Mesodermal cell (in vitro differentiated cells): ENCODE results near the gene CLEC4A.
"Not testable (repeated sequence)": the region's sequence is repeated elsewhere in the genome, so short reads cannot be mapped to it uniquely, and the experiment has no call there.

Experiments
- H3K27ac ChIP-seq: 2 replicates; pipeline ENCODE4 v1.7.0; 2013; ENCODE audit warnings: mild to moderate bottlenecking, low read depth, low read length, moderate library complexity; ENCODE audit not compliant: severe bottlenecking
- H3K36me3 ChIP-seq: 2 replicates; pipeline ENCODE4 v1.7.1; 2013; ENCODE audit warnings: mild to moderate bottlenecking, low read length, moderate library complexity; ENCODE audit not compliant: control insufficient read depth, insufficient read depth
- H3K4me1 ChIP-seq: one replicate; pipeline ENCODE4 v1.7.1; 2013; ENCODE audit warnings: mild to moderate bottlenecking, low read length; ENCODE audit not compliant: insufficient read depth, control insufficient read depth, poor library complexity, severe bottlenecking
- H3K4me3 ChIP-seq: 2 replicates; pipeline ENCODE4 v1.7.0; 2013; ENCODE audit warnings: low read length, control low read depth, mild to moderate bottlenecking; ENCODE audit not compliant: insufficient read depth, poor library complexity, severe bottlenecking; ENCODE audit errors: extremely low read depth
- H3K9me3 ChIP-seq: 2 replicates; pipeline ENCODE4 v1.7.1; 2013; ENCODE audit warnings: mild to moderate bottlenecking, low read length, moderate library complexity; ENCODE audit not compliant: control insufficient read depth
- WGBS, 2 experiments: methylation state at CpG; one replicate each; pipeline ENCODE4 v1.1.5; 2013; ENCODE audit warnings: missing lambda C conversion rate in 2 of 2; ENCODE audit not compliant: insufficient coverage in 2 of 2; 5-methylcytosine and 5-hydroxymethylcytosine counted together

The CLEC4A gene

GRCh38 chr12:8133636-8134397 lies 10.4 kb downstream of the CLEC4A start:
- 89 to 90% methylated on average over 13 to 15 of the region's 18 CpGs for WGBS, 2 experiments
- H3K4me1 ChIP-seq, H3K4me3 ChIP-seq, H3K27ac ChIP-seq, H3K9me3 ChIP-seq, H3K36me3 ChIP-seq: not testable (repeated sequence)

DNA sequence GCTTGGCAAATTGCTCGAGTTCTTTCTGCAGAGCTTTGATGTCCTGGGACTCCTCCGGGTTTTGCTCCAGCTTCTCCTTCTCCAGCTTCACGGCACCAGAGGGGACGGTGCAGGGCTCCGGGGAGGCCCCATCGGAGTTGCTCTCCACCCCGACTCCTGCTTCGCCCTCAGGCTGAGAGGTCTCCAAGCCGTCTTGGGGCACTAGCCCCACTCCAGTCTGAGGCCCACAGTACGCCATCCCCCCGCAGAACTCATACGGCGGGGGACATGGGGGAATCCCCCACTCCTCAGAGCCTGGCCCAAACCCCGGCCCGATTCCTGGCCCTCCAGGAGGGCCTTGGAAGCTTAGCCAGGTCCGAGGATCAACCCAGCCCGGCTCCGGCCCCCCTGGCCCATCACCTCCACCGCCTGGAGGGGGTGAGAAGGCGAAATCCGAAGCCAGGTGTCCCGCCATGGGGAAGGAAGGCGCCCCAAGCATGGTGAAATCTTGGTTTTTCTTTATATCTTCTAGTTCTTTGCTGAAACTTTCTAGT lies 11.0 kb downstream of the CLEC4A start:
- not testable (repeated sequence) for H3K4me1 ChIP-seq, H3K36me3 ChIP-seq, H3K27ac ChIP-seq, H3K4me3 ChIP-seq, H3K9me3 ChIP-seq
- WGBS, 2 experiments, result 94 to 98% methylated on average over 14 to 18 of the region's 23 CpGs

- H3K9me3 ChIP-seq, H3K4me1 ChIP-seq, H3K36me3 ChIP-seq, H3K4me3 ChIP-seq, H3K27ac ChIP-seq: not testable (repeated sequence)
- 95 to 96% methylated on average over 5 to 6 of the region's 8 CpGs for WGBS, 2 experiments
These were observed 18.2 kb downstream of the CLEC4A start for GRCh38 chr12:8141647-8142046.

DNA sequence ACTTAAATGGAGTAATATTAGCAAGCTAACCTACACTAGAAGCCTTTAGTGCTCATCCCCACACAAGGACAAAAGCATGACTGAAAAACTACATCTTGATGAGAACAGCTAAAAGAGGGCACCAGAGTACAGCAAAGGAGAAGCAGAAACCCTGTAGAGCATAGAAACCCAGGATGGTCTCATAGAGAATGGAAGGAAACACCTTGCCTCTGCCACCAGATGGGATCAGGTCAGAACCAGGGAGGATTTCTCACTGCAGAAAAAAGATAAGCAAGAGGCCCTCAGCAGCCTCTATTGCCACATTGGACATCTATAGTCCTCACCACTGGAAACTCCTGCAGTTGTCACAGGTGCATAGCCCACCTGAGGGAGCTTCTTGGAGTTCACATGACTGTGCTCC lies 19.8 kb downstream of the CLEC4A start:
- H3K36me3 ChIP-seq, result no peaks in the 10 kb centered on the region
- H3K9me3 ChIP-seq, result no peaks in the 10 kb centered on the region
- H3K27ac ChIP-seq, result no peak overlapping the region
- no peak overlapping the region for H3K4me3 ChIP-seq
- H3K4me1 ChIP-seq, result peaks cover 3% of the 10 kb centered on the region

DNA sequence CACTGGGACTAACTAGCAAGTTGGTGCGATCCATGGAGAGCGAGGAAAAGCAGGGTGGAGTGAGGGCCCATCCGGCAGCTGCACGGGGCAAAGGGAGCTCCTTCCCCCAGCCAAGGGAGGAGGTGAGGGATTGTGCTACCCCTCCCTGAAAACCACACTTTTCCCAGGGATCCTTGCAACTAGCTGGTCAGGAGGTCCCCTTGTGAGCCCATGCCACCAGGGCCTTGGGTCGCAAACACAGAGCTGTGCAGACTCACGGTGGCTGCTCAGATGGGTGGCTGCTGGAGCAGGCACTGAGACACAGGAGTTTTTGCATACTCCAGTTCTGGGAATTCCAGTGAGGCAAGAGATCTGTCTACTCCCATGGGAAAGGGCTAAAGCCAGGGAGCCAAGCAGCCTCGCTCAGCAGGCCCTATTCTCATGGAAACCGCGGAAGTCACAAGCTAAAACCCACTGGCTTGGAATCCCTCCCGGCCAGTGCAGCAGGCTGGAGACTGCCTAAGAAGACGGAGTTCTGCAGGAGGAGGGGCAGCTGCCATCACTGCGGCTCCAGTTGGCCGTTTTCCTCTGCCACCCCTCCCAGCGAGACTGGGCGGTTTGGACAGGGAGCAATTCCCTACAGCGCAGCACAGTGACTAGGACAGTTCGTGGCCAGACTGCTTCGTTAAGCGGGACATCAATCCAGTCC lies 22.5 kb downstream of the CLEC4A start:
- no peak overlapping the region for H3K4me3 ChIP-seq
- no peaks in the 10 kb centered on the region for H3K36me3 ChIP-seq
- 47 to 63% methylated on average over 15 to 18 of the region's 19 CpGs for WGBS, 2 experiments
- H3K27ac ChIP-seq, result no peak overlapping the region
- H3K4me1 ChIP-seq, result peaks cover 3% of the 10 kb centered on the region
- H3K9me3 ChIP-seq, result no peaks in the 10 kb centered on the region

- H3K9me3 ChIP-seq, result no peaks in the 10 kb centered on the region
- WGBS, 2 experiments, result 84 to 91% methylated on average over 3 to 4 of the region's 4 CpGs
- no peak overlapping the region for H3K27ac ChIP-seq
These were observed 23.0 kb downstream of the CLEC4A start for GRCh38 chr12:8146442-8146771.

GRCh38 chr12:8154526-8154925 lies 31.1 kb downstream of the CLEC4A start:
- no peak overlapping the region for H3K27ac ChIP-seq
- H3K4me3 ChIP-seq, result no peak overlapping the region

More at GRCh38 chr12:8146442-8146771, 23.0 kb downstream of the CLEC4A start:
- Histone ChIP-seq H3K4me1 (peaks cover 3% of the 10 kb centered on the region), H3K4me3 (no peak overlapping the region), H3K36me3 (no peaks in the 10 kb centered on the region)

DNA sequence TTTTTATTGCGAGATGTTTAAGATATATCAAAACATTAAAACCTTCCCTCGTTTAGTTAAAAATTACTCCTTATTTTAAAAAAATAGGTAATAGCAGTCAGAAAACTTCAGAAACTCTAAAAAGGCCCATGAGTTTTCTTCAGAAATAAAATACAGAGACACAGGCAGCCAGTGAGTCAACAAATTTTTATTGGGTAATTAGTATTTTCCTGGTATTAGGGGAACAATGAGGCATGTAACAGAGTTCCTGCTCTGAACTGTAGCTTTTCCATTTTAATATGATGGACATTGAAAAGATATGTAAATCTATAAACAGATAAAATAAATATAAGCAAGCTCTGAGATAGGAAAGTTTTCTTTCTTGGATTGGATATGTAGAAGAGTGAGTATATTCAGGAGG lies 33.0 kb downstream of the CLEC4A start:
- H3K36me3 ChIP-seq, result no peaks in the 10 kb centered on the region
- no peak overlapping the region for H3K4me3 ChIP-seq
- WGBS, 2 experiments, result no CpG with 5 or more reads among the region's 2 CpGs
- H3K9me3 ChIP-seq, result no peaks in the 10 kb centered on the region
- H3K27ac ChIP-seq, result peak overlapping the region; percentile 25
- peaks cover 9% of the 10 kb centered on the region for H3K4me1 ChIP-seq

More at GRCh38 chr12:8154526-8154925, 31.1 kb downstream of the CLEC4A start:
- Histone ChIP-seq H3K9me3 (no peaks in the 10 kb centered on the region), H3K4me1 (peaks cover 9% of the 10 kb centered on the region), H3K36me3 (no peaks in the 10 kb centered on the region)

DNA sequence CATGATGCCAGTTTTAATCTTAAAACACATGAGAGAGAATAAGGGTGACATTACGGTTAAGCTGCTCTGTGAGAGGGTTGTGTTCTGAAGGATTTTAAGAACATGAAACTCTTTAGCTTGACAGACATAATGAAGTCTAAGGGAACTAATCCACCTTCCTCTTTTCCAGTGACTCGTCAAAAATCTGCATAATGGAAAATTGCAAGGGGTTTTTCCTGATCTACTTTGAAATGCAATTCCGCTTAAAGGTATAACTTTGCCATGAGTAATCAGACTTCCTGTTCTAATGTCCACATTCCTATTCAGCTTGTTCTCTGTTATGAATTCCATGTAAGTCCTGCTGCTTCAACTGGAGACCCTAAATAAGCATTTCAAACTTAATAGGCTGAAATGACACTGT lies 33.4 kb downstream of the CLEC4A start, which contains the start of gene ZNF705A:
Gene ZNF705A (plus strand): TSS at position 171 of the 400 bp plus-strand sequence. CDS start 15,611 bp downstream, outside the sequence.
- Histone ChIP-seq H3K9me3 (no peaks in the 10 kb centered on the region), H3K4me1 (peaks cover 9% of the 10 kb centered on the region), H3K4me3 (no peak within 1 kb of the TSS), H3K27ac (peak within 1 kb of the TSS; percentile 25), H3K36me3 (no peaks in the 10 kb centered on the region)
- 61% methylated on average over 2 of the region's 3 CpGs; no CpG with 5 or more reads in 1 of the 2 experiments for WGBS, 2 experiments

DNA sequence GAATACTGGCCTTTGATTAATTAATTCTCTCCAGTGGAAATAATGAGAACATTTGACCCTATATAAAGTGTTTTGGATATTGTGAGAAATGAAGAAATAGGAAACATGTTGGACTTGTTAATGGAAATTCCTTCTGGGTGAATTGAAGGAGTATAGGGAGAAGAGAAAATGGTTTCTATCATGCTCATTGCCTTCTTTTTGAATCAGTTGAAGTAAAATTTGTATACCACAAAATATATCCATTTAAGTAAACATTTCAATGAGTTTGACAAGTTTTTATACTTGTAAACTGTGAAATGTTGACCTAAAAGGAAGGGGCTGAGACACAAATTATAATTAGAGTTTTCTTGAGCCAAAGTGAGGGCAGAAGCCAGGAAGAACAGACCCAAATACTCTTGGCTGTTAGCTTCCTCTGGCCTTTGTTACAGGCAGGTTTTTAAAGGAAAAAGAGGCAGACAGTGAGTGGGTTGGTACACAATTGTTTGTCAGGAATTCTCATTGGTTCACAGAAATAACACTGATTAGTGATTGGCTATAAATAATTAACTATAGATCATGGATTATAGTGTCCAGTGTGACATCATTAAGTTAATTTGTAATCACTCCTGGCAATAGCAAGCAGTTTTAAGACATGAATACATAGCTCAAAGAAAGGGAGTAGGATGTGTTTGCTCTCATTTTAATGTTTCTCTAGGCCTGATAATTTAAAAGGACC lies 34.2 kb downstream of the CLEC4A start:
- no peaks in the 10 kb centered on the region for H3K36me3 ChIP-seq
- H3K27ac ChIP-seq, result peak overlapping the region; percentile 25
- H3K4me3 ChIP-seq, result no peak overlapping the region
- no peaks in the 10 kb centered on the region for H3K9me3 ChIP-seq
- H3K4me1 ChIP-seq, result peaks cover 9% of the 10 kb centered on the region
